ENCODE measurements around the gene PDLIM1. TPM values are rescaled to one million over a fixed set of nuclear protein-coding genes. Genes with fewer than 3 reads are reported as not detected.

The PDLIM1 gene
- total and polyA plus RNA-seq, 2 of the 13 experiments (the other 11 are each of a cell fraction or from before 2014, with no cell fraction given), result 119 to 123 TPM

- TF ChIP-seq, protein P1, sequence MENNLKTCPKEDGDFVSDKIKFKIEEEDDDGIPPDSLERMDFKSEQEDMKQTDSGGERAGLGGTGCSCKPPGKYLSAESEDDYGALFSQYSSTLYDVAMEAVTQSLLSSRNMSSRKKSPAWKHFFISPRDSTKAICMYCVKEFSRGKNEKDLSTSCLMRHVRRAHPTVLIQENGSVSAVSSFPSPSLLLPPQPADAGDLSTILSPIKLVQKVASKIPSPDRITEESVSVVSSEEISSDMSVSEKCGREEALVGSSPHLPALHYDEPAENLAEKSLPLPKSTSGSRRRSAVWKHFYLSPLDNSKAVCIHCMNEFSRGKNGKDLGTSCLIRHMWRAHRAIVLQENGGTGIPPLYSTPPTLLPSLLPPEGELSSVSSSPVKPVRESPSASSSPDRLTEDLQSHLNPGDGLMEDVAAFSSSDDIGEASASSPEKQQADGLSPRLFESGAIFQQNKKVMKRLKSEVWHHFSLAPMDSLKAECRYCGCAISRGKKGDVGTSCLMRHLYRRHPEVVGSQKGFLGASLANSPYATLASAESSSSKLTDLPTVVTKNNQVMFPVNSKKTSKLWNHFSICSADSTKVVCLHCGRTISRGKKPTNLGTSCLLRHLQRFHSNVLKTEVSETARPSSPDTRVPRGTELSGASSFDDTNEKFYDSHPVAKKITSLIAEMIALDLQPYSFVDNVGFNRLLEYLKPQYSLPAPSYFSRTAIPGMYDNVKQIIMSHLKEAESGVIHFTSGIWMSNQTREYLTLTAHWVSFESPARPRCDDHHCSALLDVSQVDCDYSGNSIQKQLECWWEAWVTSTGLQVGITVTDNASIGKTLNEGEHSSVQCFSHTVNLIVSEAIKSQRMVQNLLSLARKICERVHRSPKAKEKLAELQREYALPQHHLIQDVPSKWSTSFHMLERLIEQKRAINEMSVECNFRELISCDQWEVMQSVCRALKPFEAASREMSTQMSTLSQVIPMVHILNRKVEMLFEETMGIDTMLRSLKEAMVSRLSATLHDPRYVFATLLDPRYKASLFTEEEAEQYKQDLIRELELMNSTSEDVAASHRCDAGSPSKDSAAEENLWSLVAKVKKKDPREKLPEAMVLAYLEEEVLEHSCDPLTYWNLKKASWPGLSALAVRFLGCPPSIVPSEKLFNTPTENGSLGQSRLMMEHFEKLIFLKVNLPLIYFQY (CRISPR knock-in tag; IDR thresholded peaks at IDR 0.05; ENCODE audit: borderline replicate concordance), result no peak
- peak; percentile 67; the same call in 1 of the 2 replicates for TF ChIP-seq CCDC6 (CRISPR knock-in tag; IDR thresholded peaks at IDR 0.05)
- no peak for TF ChIP-seq AKAP8 (CRISPR knock-in tag; IDR thresholded peaks at IDR 0.05)
- TF ChIP-seq ZNF746 (CRISPR knock-in tag; IDR thresholded peaks at IDR 0.05), result peak; percentile 78
- TF ChIP-seq RARA (CRISPR knock-in tag; IDR thresholded peaks at IDR 0.05), result peak; percentile 84
- TF ChIP-seq SMAD3 (CRISPR knock-in tag; IDR thresholded peaks at IDR 0.05), result peak; percentile 84
- no peak for TF ChIP-seq MYNN (CRISPR knock-in tag; IDR thresholded peaks at IDR 0.05; ENCODE audit: low read depth)
- TF ChIP-seq SMAD1 (CRISPR knock-in tag; IDR thresholded peaks at IDR 0.05; ENCODE audit: borderline replicate concordance, low read depth), result no peak
- TF ChIP-seq GLI4 (CRISPR knock-in tag; IDR thresholded peaks at IDR 0.05; ENCODE audit: borderline replicate concordance), result no peak
- TF ChIP-seq, protein P2, sequence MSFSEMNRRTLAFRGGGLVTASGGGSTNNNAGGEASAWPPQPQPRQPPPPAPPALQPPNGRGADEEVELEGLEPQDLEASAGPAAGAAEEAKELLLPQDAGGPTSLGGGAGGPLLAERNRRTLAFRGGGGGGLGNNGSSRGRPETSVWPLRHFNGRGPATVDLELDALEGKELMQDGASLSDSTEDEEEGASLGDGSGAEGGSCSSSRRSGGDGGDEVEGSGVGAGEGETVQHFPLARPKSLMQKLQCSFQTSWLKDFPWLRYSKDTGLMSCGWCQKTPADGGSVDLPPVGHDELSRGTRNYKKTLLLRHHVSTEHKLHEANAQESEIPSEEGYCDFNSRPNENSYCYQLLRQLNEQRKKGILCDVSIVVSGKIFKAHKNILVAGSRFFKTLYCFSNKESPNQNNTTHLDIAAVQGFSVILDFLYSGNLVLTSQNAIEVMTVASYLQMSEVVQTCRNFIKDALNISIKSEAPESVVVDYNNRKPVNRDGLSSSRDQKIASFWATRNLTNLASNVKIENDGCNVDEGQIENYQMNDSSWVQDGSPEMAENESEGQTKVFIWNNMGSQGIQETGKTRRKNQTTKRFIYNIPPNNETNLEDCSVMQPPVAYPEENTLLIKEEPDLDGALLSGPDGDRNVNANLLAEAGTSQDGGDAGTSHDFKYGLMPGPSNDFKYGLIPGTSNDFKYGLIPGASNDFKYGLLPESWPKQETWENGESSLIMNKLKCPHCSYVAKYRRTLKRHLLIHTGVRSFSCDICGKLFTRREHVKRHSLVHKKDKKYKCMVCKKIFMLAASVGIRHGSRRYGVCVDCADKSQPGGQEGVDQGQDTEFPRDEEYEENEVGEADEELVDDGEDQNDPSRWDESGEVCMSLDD (CRISPR knock-in tag; IDR thresholded peaks at IDR 0.05; ENCODE audit: borderline replicate concordance), result peak; percentile 53; the same call in 1 of the 2 replicates
- 0 out of 2 replicates have a peak, but pooled peaks have one; percentile 45 for TF ChIP-seq ZMAT3 (CRISPR knock-in tag; conservative IDR thresholded peaks at IDR 0.05)
- no peak for TF ChIP-seq ZNF10 (CRISPR knock-in tag; IDR thresholded peaks at IDR 0.05; ENCODE audit: borderline replicate concordance, low read depth)
- no peak; the same call in 1 of the 2 replicates for TF ChIP-seq MYC (CRISPR knock-in tag; IDR thresholded peaks at IDR 0.05; ENCODE audit: borderline replicate concordance)
- TF ChIP-seq STAG1 (CRISPR knock-in tag; IDR thresholded peaks at IDR 0.05), result no peak; the same call in 1 of the 2 replicates
- TF ChIP-seq THAP11 (CRISPR knock-in tag; IDR thresholded peaks at IDR 0.05), result peak; percentile 74
- TF ChIP-seq SCMH1 (CRISPR knock-in tag; IDR thresholded peaks at IDR 0.05; ENCODE audit: borderline replicate concordance), result no peak
- peak; percentile 58; the same call in 1 of the 2 replicates for TF ChIP-seq ZNF788 (CRISPR knock-in tag; IDR thresholded peaks at IDR 0.05; ENCODE audit: borderline replicate concordance)
- no peak; the same call in 1 of the 2 replicates for TF ChIP-seq HOMEZ (CRISPR knock-in tag; IDR thresholded peaks at IDR 0.05; ENCODE audit: low read depth)
- TF ChIP-seq ESRRA (CRISPR knock-in tag; IDR thresholded peaks at IDR 0.05; ENCODE audit: low read depth), result no peak; the same call in 1 of the 2 replicates
- peak; percentile 92 for TF ChIP-seq PITX1 (CRISPR knock-in tag; IDR thresholded peaks at IDR 0.05)
- TF ChIP-seq NR1H2 (CRISPR knock-in tag; IDR thresholded peaks at IDR 0.05; ENCODE audit: borderline replicate concordance, low read depth), result no peak
Measured at GRCh38 chr10:95278061-95278988, 12.5 kb downstream of the PDLIM1 start (continued).
